ENCODE measurements around the gene ALK. TPM values are rescaled to one million over a fixed set of nuclear protein-coding genes. Genes with fewer than 3 reads are reported as not detected.

ALK gene
- total and polyA plus RNA-seq, 2 experiments from 2014 or later: 0.35 TPM; not detected in 1

DNA sequence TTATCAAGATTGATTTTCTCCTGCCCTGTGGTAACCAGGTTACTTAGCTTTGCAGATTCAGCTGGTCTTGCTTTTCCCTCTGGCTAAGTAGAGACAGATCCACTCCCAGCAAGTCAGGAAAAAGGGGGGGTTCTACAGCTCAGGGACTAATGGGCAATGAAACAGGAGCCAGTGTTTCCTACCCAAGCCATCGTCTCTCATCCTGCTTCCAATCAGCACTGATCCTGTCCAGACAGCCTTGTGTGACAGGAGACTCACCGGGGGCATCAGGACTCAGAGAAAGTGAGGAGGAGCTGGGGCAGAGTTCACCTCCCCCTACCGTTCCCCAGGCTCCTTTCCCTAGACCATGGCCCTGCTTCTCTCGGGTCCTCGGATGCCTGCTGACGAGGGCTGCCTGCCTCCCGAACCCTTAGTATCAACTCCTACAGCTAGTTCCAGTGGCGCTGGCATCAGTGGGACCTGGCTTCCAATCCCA lies 307.6 kb downstream of the ALK start:
- H2AFZ ChIP-seq: 0 out of 2 replicates have a peak overlapping the region, but pooled peaks have one; percentile 38
- no peaks in the 10 kb centered on the region for H3F3A ChIP-seq (replicated peaks; ENCODE audit: low read depth)
- H3K4me3 ChIP-seq: no peak overlapping the region
- no peak overlapping the region for H3K27ac ChIP-seq (ENCODE audit: low read depth)
- Mint-ChIP-seq H3K4me3 (no peak overlapping the region), H3K4me1 (peaks cover 21% of the 10 kb centered on the region), H3K27ac (no peak overlapping the region), H3K36me3 (ENCODE audit: low read depth) (no peaks in the 10 kb centered on the region), H3K9me3 (no peaks in the 10 kb centered on the region; the same call in 2 of the 3 replicates), H3K27me3 (ENCODE audit: insufficient read depth, low read depth, poor library complexity) (no peaks in the 10 kb centered on the region)
- no peak for DNase-seq (ENCODE audit: low spot score)
- H4K20me1 ChIP-seq (replicated peaks; ENCODE audit: insufficient read depth): no peaks in the 10 kb centered on the region
- peaks cover 3% of the 10 kb centered on the region; the same call in 1 of the 2 replicates for H3K4me1 ChIP-seq (ENCODE audit: insufficient read depth)
- peaks cover 14% of the 10 kb centered on the region for H3K9me2 ChIP-seq (ENCODE audit: insufficient read depth)
- no peaks in the 10 kb centered on the region for H3K79me2 ChIP-seq (replicated peaks; ENCODE audit: insufficient read depth)
- TF ChIP-seq, protein P1, sequence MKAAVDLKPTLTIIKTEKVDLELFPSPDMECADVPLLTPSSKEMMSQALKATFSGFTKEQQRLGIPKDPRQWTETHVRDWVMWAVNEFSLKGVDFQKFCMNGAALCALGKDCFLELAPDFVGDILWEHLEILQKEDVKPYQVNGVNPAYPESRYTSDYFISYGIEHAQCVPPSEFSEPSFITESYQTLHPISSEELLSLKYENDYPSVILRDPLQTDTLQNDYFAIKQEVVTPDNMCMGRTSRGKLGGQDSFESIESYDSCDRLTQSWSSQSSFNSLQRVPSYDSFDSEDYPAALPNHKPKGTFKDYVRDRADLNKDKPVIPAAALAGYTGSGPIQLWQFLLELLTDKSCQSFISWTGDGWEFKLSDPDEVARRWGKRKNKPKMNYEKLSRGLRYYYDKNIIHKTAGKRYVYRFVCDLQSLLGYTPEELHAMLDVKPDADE (IDR thresholded peaks at IDR 0.05): no peak
- TF ChIP-seq ZNF114 (CRISPR knock-in tag; IDR thresholded peaks at IDR 0.05) (no peak), ZNF331 (CRISPR knock-in tag; IDR thresholded peaks at IDR 0.05; ENCODE audit: low read depth) (no peak), POLR2AphosphoS5 (IDR thresholded peaks at IDR 0.05; ENCODE audit: low read depth) (no peak), JUNB (IDR thresholded peaks at IDR 0.05; ENCODE audit: unreplicated experiment) (no peak), EZH2 (IDR thresholded peaks at IDR 0.05; ENCODE audit: low read depth, unreplicated experiment) (no peak)
- TF ChIP-seq, protein P2, sequence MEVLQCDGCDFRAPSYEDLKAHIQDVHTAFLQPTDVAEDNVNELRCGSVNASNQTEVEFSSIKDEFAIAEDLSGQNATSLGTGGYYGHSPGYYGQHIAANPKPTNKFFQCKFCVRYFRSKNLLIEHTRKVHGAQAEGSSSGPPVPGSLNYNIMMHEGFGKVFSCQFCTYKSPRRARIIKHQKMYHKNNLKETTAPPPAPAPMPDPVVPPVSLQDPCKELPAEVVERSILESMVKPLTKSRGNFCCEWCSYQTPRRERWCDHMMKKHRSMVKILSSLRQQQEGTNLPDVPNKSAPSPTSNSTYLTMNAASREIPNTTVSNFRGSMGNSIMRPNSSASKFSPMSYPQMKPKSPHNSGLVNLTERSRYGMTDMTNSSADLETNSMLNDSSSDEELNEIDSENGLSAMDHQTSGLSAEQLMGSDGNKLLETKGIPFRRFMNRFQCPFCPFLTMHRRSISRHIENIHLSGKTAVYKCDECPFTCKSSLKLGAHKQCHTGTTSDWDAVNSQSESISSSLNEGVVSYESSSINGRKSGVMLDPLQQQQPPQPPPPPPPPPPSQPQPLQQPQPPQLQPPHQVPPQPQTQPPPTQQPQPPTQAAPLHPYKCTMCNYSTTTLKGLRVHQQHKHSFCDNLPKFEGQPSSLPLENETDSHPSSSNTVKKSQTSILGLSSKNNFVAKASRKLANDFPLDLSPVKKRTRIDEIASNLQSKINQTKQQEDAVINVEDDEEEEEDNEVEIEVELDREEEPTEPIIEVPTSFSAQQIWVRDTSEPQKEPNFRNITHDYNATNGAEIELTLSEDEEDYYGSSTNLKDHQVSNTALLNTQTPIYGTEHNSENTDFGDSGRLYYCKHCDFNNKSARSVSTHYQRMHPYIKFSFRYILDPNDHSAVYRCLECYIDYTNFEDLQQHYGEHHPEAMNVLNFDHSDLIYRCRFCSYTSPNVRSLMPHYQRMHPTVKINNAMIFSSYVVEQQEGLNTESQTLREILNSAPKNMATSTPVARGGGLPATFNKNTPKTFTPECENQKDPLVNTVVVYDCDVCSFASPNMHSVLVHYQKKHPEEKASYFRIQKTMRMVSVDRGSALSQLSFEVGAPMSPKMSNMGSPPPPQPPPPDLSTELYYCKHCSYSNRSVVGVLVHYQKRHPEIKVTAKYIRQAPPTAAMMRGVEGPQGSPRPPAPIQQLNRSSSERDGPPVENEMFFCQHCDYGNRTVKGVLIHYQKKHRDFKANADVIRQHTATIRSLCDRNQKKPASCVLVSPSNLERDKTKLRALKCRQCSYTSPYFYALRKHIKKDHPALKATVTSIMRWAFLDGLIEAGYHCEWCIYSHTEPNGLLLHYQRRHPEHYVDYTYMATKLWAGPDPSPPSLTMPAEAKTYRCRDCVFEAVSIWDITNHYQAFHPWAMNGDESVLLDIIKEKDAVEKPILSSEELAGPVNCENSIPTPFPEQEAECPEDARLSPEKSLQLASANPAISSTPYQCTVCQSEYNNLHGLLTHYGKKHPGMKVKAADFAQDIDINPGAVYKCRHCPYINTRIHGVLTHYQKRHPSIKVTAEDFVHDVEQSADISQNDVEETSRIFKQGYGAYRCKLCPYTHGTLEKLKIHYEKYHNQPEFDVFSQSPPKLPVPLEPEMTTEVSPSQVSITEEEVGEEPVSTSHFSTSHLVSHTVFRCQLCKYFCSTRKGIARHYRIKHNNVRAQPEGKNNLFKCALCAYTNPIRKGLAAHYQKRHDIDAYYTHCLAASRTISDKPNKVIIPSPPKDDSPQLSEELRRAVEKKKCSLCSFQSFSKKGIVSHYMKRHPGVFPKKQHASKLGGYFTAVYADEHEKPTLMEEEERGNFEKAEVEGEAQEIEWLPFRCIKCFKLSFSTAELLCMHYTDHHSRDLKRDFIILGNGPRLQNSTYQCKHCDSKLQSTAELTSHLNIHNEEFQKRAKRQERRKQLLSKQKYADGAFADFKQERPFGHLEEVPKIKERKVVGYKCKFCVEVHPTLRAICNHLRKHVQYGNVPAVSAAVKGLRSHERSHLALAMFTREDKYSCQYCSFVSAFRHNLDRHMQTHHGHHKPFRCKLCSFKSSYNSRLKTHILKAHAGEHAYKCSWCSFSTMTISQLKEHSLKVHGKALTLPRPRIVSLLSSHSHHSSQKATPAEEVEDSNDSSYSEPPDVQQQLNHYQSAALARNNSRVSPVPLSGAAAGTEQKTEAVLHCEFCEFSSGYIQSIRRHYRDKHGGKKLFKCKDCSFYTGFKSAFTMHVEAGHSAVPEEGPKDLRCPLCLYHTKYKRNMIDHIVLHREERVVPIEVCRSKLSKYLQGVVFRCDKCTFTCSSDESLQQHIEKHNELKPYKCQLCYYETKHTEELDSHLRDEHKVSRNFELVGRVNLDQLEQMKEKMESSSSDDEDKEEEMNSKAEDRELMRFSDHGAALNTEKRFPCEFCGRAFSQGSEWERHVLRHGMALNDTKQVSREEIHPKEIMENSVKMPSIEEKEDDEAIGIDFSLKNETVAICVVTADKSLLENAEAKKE (CRISPR knock-in tag; IDR thresholded peaks at IDR 0.05): no peak
- H3K36me3 ChIP-seq (ENCODE audit: insufficient read depth): no peaks in the 10 kb centered on the region
- no peaks in the 10 kb centered on the region for H3K27me3 ChIP-seq (ENCODE audit: insufficient read depth)
- ATAC-seq: no peak
- H3K4me2 ChIP-seq: no peak overlapping the region
